GM23338 (cell line): Measurements from ENCODE around the gene GLCCI1. TPM values are rescaled to one million over a fixed set of nuclear protein-coding genes. Genes with fewer than 3 reads are reported as not detected.
"Not testable (repeated sequence)": the region's sequence is repeated elsewhere in the genome, so short reads cannot be mapped to it uniquely, and the experiment has no call there.

Experiments
- ATAC-seq: fragments of 200-7000 bp; cut with Tn5 transposase; 3 replicates; pipeline ENCODE4 v1.9.1; 2020
- DNase-seq: peaks from one replicate; pipeline ENCODE4 v3.0.0-alpha.2; 2015; ENCODE audit warnings: low spot score
- H2AFZ ChIP-seq: fragments of 200-600 bp; sonication (generic); 2 replicates; pipeline ENCODE4 v1.8.0; 2016; ENCODE audit warnings: antibody characterized with exemption, mild to moderate bottlenecking, moderate library complexity
- H3F3A ChIP-seq: fragments of 200-600 bp; sonication (generic); replicated peaks from 2 replicates; pipeline ENCODE4 v1.8.0; 2017; ENCODE audit warnings: antibody characterized with exemption, mixed run types, low read depth
- H3K27ac ChIP-seq: fragments of 200-600 bp; sonication (generic); 2 replicates; pipeline ENCODE4 v1.6.1; 2016; ENCODE audit warnings: low read depth
- H3K27me3 ChIP-seq: fragments of 200-600 bp; sonication (generic); 2 replicates; pipeline ENCODE4 v1.8.0; 2016; ENCODE audit warnings: mild to moderate bottlenecking, mixed run types, moderate library complexity; ENCODE audit not compliant: insufficient read depth
- H3K36me3 ChIP-seq: fragments of 200-600 bp; sonication (generic); 2 replicates; pipeline ENCODE4 v1.8.0; 2016; ENCODE audit warnings: mild to moderate bottlenecking; ENCODE audit not compliant: insufficient read depth
- H3K4me1 ChIP-seq: fragments of 200-600 bp; sonication (generic); 2 replicates; pipeline ENCODE4 v1.8.0; 2016; ENCODE audit warnings: mild to moderate bottlenecking, moderate library complexity; ENCODE audit not compliant: insufficient read depth
- H3K4me2 ChIP-seq: fragments of 200-600 bp; sonication (generic); 2 replicates; pipeline ENCODE4 v1.7.1; 2017; ENCODE audit warnings: mixed run types
- H3K4me3 ChIP-seq: fragments of 200-600 bp; sonication (generic); 2 replicates; pipeline ENCODE4 v1.6.1; 2016; ENCODE audit warnings: mixed run types
- H3K79me2 ChIP-seq: fragments of 200-600 bp; sonication (generic); replicated peaks from 2 replicates; pipeline ENCODE4 v1.8.0; 2017; ENCODE audit warnings: mild to moderate bottlenecking; ENCODE audit not compliant: insufficient read depth
- H3K9me2 ChIP-seq: fragments of 200-600 bp; sonication (generic); 2 replicates; pipeline ENCODE4 v1.8.0; 2017; ENCODE audit not compliant: insufficient read depth
- H4K20me1 ChIP-seq: fragments of 200-600 bp; sonication (generic); replicated peaks from 2 replicates; pipeline ENCODE4 v1.8.0; 2017; ENCODE audit warnings: mild to moderate bottlenecking; ENCODE audit not compliant: insufficient read depth
- H3K27ac Mint-ChIP-seq: 2 replicates; pipeline ENCODE4 v1.8.0; 2020; ENCODE audit warnings: inconsistent platforms, mild to moderate bottlenecking, moderate library complexity, mixed read lengths
- H3K27me3 Mint-ChIP-seq: 3 replicates; pipeline ENCODE4 v1.8.0; 2022; ENCODE audit warnings: low read depth, mild to moderate bottlenecking, moderate library complexity, mixed read lengths, inconsistent platforms; ENCODE audit not compliant: insufficient read depth, poor library complexity
- H3K36me3 Mint-ChIP-seq: 3 replicates; pipeline ENCODE4 v1.8.0; 2021; ENCODE audit warnings: low read depth, mild to moderate bottlenecking, inconsistent platforms, moderate library complexity, mixed read lengths
- H3K4me1 Mint-ChIP-seq: 3 replicates; pipeline ENCODE4 v1.8.0; 2020; ENCODE audit warnings: mild to moderate bottlenecking, inconsistent platforms, mixed read lengths
- H3K4me3 Mint-ChIP-seq: 3 replicates; pipeline ENCODE4 v1.8.0; 2021; ENCODE audit warnings: moderate library complexity, mild to moderate bottlenecking, inconsistent platforms, mixed read lengths
- H3K9me3 Mint-ChIP-seq: 3 replicates; pipeline ENCODE4 v1.8.0; 2020; ENCODE audit warnings: moderate library complexity, mild to moderate bottlenecking, inconsistent platforms, mixed read lengths
- CREB1 ChIP-seq: fragments of 250-450 bp; sonication (Bioruptor Pico); IDR thresholded peaks from 2 replicates; pipeline ENCODE4 v1.5.0; 2020; ENCODE audit warnings: low read depth, mild to moderate bottlenecking, moderate library complexity
- JUNB ChIP-seq: IDR thresholded peaks from one replicate; pipeline ENCODE4 v1.6.1; 2016; ENCODE audit warnings: antibody characterized with exemption; ENCODE audit not compliant: unreplicated experiment
- NANOG ChIP-seq: IDR thresholded peaks from 2 replicates; pipeline ENCODE4 v1.6.1; 2016; ENCODE audit warnings: antibody characterized with exemption, borderline replicate concordance
- ZNF331 ChIP-seq: fragments of 250-450 bp; sonication (Bioruptor Pico); IDR thresholded peaks from 2 replicates; pipeline ENCODE4 v1.5.0; 2020; ENCODE audit warnings: low read depth, mild to moderate bottlenecking, moderate library complexity
- polyA plus RNA-seq: library from polyadenylated mRNA; unstranded; fragments of >200 nt; fragmentation: Nextera tagmentation; extraction: Ambion mirVana; gene quantifications from 2 replicates; pipeline ENCODE4 v1.2.1, GENCODE V29; 2016
- total RNA-seq: library from RNA; depleted of rRNA; stranded (reverse); fragments of >200 nt; shearing (Covaris generic); gene quantifications from 2 replicates; pipeline ENCODE4 v1.2.3, GENCODE V29; 2014
- TF ChIP-seq, protein P1 (sequence below): fragments of 250-450 bp; sonication (Bioruptor Pico); IDR thresholded peaks from 2 replicates; pipeline ENCODE4 v1.5.0; 2020; ENCODE audit warnings: mild to moderate bottlenecking, moderate library complexity
- TF ChIP-seq, protein P2 (sequence below): IDR thresholded peaks from 2 replicates; pipeline ENCODE4 v1.6.1; 2016; ENCODE audit warnings: antibody characterized with exemption

Gene GLCCI1
- total and polyA plus RNA-seq, 2 experiments from 2014 or later: 15.0 to 15.7 TPM

DNA sequence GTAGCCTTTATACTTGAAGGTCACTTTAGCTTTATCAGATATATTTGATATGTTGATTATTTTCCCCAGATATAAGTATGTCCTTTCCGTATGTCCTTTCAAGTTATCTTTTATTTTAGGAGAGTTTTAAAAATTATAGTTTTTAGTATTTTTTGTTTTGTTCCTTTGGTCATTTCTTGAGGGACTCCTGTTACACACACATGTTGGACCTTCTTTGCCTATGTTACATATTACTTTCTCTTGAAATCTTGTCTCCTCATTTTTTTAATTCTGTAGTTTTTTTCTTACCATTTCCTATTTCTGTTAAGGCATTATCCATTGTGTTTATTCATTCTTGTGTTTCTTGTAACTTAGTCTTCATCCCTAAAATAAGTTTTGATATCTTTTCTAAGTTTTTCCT is 23.9 kb downstream of the GLCCI1 start (continued):
- no peak for TF ChIP-seq JUNB
- TF ChIP-seq, protein P1, sequence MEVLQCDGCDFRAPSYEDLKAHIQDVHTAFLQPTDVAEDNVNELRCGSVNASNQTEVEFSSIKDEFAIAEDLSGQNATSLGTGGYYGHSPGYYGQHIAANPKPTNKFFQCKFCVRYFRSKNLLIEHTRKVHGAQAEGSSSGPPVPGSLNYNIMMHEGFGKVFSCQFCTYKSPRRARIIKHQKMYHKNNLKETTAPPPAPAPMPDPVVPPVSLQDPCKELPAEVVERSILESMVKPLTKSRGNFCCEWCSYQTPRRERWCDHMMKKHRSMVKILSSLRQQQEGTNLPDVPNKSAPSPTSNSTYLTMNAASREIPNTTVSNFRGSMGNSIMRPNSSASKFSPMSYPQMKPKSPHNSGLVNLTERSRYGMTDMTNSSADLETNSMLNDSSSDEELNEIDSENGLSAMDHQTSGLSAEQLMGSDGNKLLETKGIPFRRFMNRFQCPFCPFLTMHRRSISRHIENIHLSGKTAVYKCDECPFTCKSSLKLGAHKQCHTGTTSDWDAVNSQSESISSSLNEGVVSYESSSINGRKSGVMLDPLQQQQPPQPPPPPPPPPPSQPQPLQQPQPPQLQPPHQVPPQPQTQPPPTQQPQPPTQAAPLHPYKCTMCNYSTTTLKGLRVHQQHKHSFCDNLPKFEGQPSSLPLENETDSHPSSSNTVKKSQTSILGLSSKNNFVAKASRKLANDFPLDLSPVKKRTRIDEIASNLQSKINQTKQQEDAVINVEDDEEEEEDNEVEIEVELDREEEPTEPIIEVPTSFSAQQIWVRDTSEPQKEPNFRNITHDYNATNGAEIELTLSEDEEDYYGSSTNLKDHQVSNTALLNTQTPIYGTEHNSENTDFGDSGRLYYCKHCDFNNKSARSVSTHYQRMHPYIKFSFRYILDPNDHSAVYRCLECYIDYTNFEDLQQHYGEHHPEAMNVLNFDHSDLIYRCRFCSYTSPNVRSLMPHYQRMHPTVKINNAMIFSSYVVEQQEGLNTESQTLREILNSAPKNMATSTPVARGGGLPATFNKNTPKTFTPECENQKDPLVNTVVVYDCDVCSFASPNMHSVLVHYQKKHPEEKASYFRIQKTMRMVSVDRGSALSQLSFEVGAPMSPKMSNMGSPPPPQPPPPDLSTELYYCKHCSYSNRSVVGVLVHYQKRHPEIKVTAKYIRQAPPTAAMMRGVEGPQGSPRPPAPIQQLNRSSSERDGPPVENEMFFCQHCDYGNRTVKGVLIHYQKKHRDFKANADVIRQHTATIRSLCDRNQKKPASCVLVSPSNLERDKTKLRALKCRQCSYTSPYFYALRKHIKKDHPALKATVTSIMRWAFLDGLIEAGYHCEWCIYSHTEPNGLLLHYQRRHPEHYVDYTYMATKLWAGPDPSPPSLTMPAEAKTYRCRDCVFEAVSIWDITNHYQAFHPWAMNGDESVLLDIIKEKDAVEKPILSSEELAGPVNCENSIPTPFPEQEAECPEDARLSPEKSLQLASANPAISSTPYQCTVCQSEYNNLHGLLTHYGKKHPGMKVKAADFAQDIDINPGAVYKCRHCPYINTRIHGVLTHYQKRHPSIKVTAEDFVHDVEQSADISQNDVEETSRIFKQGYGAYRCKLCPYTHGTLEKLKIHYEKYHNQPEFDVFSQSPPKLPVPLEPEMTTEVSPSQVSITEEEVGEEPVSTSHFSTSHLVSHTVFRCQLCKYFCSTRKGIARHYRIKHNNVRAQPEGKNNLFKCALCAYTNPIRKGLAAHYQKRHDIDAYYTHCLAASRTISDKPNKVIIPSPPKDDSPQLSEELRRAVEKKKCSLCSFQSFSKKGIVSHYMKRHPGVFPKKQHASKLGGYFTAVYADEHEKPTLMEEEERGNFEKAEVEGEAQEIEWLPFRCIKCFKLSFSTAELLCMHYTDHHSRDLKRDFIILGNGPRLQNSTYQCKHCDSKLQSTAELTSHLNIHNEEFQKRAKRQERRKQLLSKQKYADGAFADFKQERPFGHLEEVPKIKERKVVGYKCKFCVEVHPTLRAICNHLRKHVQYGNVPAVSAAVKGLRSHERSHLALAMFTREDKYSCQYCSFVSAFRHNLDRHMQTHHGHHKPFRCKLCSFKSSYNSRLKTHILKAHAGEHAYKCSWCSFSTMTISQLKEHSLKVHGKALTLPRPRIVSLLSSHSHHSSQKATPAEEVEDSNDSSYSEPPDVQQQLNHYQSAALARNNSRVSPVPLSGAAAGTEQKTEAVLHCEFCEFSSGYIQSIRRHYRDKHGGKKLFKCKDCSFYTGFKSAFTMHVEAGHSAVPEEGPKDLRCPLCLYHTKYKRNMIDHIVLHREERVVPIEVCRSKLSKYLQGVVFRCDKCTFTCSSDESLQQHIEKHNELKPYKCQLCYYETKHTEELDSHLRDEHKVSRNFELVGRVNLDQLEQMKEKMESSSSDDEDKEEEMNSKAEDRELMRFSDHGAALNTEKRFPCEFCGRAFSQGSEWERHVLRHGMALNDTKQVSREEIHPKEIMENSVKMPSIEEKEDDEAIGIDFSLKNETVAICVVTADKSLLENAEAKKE (CRISPR knock-in tag): no peak
- no peak for TF ChIP-seq CREB1 (CRISPR knock-in tag)
- TF ChIP-seq NANOG: no peak
- TF ChIP-seq, protein P2, sequence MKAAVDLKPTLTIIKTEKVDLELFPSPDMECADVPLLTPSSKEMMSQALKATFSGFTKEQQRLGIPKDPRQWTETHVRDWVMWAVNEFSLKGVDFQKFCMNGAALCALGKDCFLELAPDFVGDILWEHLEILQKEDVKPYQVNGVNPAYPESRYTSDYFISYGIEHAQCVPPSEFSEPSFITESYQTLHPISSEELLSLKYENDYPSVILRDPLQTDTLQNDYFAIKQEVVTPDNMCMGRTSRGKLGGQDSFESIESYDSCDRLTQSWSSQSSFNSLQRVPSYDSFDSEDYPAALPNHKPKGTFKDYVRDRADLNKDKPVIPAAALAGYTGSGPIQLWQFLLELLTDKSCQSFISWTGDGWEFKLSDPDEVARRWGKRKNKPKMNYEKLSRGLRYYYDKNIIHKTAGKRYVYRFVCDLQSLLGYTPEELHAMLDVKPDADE: no peak
- TF ChIP-seq ZNF331 (CRISPR knock-in tag): no peak

DNA sequence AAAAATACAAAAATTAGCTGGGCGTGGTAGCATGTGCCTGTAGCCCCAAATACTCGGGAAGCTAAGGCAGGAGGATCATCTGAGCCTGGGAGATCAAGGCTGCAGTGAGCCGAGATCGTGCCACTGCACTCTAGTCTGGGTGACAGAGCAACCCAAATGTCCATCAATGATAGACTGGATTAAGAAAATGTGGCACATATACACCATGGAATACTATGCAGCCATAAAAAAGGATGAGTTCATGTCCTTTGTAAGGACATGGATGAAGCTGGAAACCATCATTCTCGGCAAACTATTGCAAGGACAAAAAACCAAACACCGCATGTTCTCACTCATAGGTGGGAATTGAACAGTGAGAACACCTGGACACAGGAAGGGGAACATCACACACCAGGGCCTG is 26.8 kb downstream of the GLCCI1 start:
- peaks cover 27% of the 10 kb centered on the region for H3K9me3 Mint-ChIP-seq
- H3K27me3 Mint-ChIP-seq, H3K4me3 ChIP-seq, H3K4me3 Mint-ChIP-seq, H3K4me1 Mint-ChIP-seq, H3F3A ChIP-seq, ATAC-seq, H4K20me1 ChIP-seq, H3K4me2 ChIP-seq, H3K27me3 ChIP-seq, H2AFZ ChIP-seq, H3K4me1 ChIP-seq, H3K27ac ChIP-seq, H3K36me3 ChIP-seq, H3K9me2 ChIP-seq, DNase-seq: not testable (repeated sequence)
- H3K27ac Mint-ChIP-seq: peak overlapping the region; percentile 72; the same call in 1 of the 2 replicates
- H3K79me2 ChIP-seq: peaks cover 100% of the 10 kb centered on the region
- peaks cover 31% of the 10 kb centered on the region for H3K36me3 Mint-ChIP-seq
